ENCODE results near the gene TBC1D24.

The TBC1D24 gene

DNA sequence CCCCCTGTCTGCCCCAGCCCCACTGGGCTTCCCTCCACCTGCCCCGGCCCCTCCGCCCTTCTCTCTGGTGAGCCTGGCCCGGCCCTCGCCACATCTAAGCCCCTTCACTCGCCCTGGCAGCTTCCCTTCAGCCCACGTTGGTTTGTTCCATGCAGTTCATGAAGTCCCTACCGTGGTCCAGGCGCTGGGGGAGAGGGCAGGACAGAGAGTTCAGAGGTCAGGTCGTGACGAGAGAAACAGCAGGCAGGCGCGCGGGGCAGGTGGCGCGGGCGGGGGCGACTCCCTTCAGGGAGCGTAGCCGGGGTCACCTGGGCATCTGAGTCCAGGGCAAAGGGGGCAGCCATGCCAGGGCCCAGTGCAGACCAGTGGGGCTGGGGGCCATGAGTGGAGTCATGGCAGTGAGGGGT lies 23.9 kb upstream of the TBC1D24 start:
- Histone ChIP-seq H3K4me3 (ENCODE audit: low read length) (no peak overlapping the region), H4K20me1 (ENCODE audit: insufficient read depth, low read length) (0 out of 2 replicates have a peak, but pooled peaks cover 4% of the 10 kb centered on the region), H3K9me3 (ENCODE audit: insufficient read depth, low read length) (no peaks in the 10 kb centered on the region), H3K79me2 (ENCODE audit: low read length) (no peaks in the 10 kb centered on the region), H3K4me1 (ENCODE audit: low read length) (no peaks in the 10 kb centered on the region), H2AFZ (ENCODE audit: low read depth, low read length) (no peak overlapping the region), H3K36me3 (replicated peaks; ENCODE audit: low read depth, low read length) (peaks cover 68% of the 10 kb centered on the region), H3K9ac (ENCODE audit: low read length) (no peak overlapping the region), H3K4me2 (ENCODE audit: low read length) (no peak overlapping the region), H3K27me3 (ENCODE audit: low read depth, low read length) (no peaks in the 10 kb centered on the region), H3K27ac (ENCODE audit: low read length) (no peak overlapping the region)
- no peak for TF ChIP-seq EZH2phosphoT487 (IDR thresholded peaks at IDR 0.05; ENCODE audit: low read depth)
- TF ChIP-seq, protein P1, sequence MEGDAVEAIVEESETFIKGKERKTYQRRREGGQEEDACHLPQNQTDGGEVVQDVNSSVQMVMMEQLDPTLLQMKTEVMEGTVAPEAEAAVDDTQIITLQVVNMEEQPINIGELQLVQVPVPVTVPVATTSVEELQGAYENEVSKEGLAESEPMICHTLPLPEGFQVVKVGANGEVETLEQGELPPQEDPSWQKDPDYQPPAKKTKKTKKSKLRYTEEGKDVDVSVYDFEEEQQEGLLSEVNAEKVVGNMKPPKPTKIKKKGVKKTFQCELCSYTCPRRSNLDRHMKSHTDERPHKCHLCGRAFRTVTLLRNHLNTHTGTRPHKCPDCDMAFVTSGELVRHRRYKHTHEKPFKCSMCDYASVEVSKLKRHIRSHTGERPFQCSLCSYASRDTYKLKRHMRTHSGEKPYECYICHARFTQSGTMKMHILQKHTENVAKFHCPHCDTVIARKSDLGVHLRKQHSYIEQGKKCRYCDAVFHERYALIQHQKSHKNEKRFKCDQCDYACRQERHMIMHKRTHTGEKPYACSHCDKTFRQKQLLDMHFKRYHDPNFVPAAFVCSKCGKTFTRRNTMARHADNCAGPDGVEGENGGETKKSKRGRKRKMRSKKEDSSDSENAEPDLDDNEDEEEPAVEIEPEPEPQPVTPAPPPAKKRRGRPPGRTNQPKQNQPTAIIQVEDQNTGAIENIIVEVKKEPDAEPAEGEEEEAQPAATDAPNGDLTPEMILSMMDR (IDR thresholded peaks at IDR 0.05; ENCODE audit: low read depth, low read length): no peak

DNA sequence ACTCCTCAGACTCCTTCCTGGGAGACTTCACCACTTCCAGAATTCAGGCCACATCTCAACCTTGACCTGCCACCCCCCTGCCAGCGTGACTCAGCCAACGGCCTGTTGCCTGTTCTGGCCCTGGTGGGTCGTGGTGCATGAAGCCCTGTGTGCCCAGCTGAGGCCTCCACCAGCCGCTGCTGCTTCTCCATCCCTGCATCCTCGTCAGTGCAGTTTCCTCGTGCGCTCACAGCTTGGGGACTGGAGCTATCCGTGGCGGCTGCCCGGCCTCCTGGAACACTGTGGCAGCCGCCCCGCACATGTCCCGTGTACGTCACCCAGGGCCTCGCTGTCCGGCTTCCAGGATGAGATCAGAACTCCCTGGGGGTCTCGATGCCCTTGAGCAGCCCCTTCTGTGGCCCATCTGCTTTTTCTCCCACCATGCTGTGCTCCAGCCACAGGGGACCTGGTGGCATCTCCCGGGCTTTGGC lies 23.0 kb upstream of the TBC1D24 start:
- Histone ChIP-seq H4K20me1 (ENCODE audit: insufficient read depth, low read length) (0 out of 2 replicates have a peak, but pooled peaks cover 4% of the 10 kb centered on the region), H3K36me3 (replicated peaks; ENCODE audit: low read depth, low read length) (peaks cover 68% of the 10 kb centered on the region), H3K4me1 (ENCODE audit: low read length) (no peaks in the 10 kb centered on the region), H3K4me3 (ENCODE audit: low read length) (no peak overlapping the region), H3K27ac (ENCODE audit: low read length) (no peak overlapping the region), H3K9ac (ENCODE audit: low read length) (no peak overlapping the region), H3K9me3 (ENCODE audit: insufficient read depth, low read length) (no peaks in the 10 kb centered on the region), H2AFZ (ENCODE audit: low read depth, low read length) (no peak overlapping the region), H3K4me2 (ENCODE audit: low read length) (no peak overlapping the region), H3K79me2 (ENCODE audit: low read length) (no peaks in the 10 kb centered on the region), H3K27me3 (ENCODE audit: low read depth, low read length) (no peaks in the 10 kb centered on the region)
- TF ChIP-seq, protein P1 (IDR thresholded peaks at IDR 0.05; ENCODE audit: low read depth, low read length): no peak
- TF ChIP-seq EZH2phosphoT487 (IDR thresholded peaks at IDR 0.05; ENCODE audit: low read depth): no peak

DNA sequence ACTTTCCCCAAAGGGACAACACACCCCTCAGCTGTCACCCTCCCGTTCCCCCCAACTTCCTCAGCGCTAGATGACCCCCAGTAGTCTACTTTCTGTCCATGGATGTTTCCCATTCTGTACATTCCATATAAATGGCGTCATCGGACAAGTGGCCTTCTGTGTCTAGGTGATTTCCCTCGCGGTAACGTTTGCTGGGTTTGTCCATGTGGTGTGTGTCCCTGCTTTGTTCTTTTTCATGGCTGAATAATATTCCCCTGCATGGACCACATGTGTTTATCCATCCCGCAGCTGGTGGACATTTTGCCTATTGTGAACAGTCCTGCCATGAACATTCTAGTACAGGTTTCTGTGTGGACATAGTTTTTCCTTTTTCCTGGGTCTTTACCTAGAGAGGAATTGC lies 22.3 kb upstream of the TBC1D24 start:
- H3K27me3 ChIP-seq (ENCODE audit: low read depth, low read length): no peaks in the 10 kb centered on the region
- H3K79me2 ChIP-seq (ENCODE audit: low read length): no peaks in the 10 kb centered on the region
- 0 out of 2 replicates have a peak, but pooled peaks cover 4% of the 10 kb centered on the region for H4K20me1 ChIP-seq (ENCODE audit: insufficient read depth, low read length)
- no peak overlapping the region for H3K27ac ChIP-seq (ENCODE audit: low read length)
- no peak overlapping the region for H3K9ac ChIP-seq (ENCODE audit: low read length)
- no peak overlapping the region for H3K4me3 ChIP-seq (ENCODE audit: low read length)
- H3K4me1 ChIP-seq (ENCODE audit: low read length): no peaks in the 10 kb centered on the region
- TF ChIP-seq, protein P1 (IDR thresholded peaks at IDR 0.05; ENCODE audit: low read depth, low read length): no peak
- TF ChIP-seq EZH2phosphoT487 (IDR thresholded peaks at IDR 0.05; ENCODE audit: low read depth): no peak
- peaks cover 67% of the 10 kb centered on the region for H3K36me3 ChIP-seq (replicated peaks; ENCODE audit: low read depth, low read length)
- H2AFZ ChIP-seq (ENCODE audit: low read depth, low read length): no peak overlapping the region
- H3K4me2 ChIP-seq (ENCODE audit: low read length): no peak overlapping the region
- H3K9me3 ChIP-seq (ENCODE audit: insufficient read depth, low read length): no peaks in the 10 kb centered on the region

DNA sequence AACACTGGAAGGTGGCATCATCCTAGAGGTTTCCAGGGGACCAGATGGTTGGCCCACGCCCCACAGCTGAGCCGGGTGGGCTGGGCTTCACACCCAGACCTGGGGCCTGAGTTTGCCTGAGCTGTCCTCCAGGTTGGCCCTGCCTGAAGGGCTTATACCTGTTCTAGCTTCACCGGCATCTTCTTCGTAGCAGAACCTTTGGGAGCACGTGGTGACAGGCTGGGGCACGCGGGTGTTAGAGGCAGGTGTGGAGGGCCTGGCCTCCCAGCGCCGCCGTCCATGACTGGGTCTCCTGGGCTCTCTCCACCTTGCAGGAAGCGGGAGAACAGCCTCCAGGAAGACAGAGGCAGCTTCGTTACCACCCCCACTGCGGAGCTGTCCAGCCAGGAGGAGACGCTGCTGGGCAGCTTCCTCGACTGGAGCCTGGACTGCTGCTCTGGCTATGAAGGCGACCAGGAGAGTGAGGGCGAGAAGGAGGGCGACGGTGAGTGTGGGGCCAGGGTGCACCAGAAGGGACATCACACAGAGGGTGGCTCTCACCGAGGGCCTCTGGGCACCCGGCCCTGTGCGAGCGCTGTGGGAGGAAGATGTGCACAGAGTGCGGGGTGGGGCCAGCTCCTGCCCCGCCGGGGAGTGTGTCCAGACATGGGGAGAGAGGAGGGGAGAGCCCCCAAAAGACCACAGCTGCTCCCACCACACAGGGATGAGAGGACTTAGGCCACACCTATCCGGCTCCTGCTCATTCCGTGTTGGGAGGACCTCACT lies 19.7 kb upstream of the TBC1D24 start:
- TF ChIP-seq, protein P1 (IDR thresholded peaks at IDR 0.05; ENCODE audit: low read depth, low read length): no peak
- TF ChIP-seq EZH2phosphoT487 (IDR thresholded peaks at IDR 0.05; ENCODE audit: low read depth): no peak
- 0 out of 2 replicates have a peak, but pooled peaks cover 4% of the 10 kb centered on the region for H4K20me1 ChIP-seq (ENCODE audit: insufficient read depth, low read length)
- H2AFZ ChIP-seq (ENCODE audit: low read depth, low read length): no peak overlapping the region
- no peaks in the 10 kb centered on the region for H3K27me3 ChIP-seq (ENCODE audit: low read depth, low read length)
- H3K4me2 ChIP-seq (ENCODE audit: low read length): no peak overlapping the region
- no peaks in the 10 kb centered on the region for H3K79me2 ChIP-seq (ENCODE audit: low read length)
- H3K27ac ChIP-seq (ENCODE audit: low read length): no peak overlapping the region
- no peaks in the 10 kb centered on the region for H3K9me3 ChIP-seq (ENCODE audit: insufficient read depth, low read length)
- no peak overlapping the region for H3K9ac ChIP-seq (ENCODE audit: low read length)
- peaks cover 49% of the 10 kb centered on the region for H3K36me3 ChIP-seq (replicated peaks; ENCODE audit: low read depth, low read length)
- H3K4me1 ChIP-seq (ENCODE audit: low read length): peaks cover 10% of the 10 kb centered on the region; the same call in 1 of the 2 replicates
- no peak overlapping the region for H3K4me3 ChIP-seq (ENCODE audit: low read length)
